ENCODE measurements around the gene C14orf132. TPM values are rescaled to one million over a fixed set of nuclear protein-coding genes. Genes with fewer than 3 reads are reported as not detected.
"Not testable (repeated sequence)": the region's sequence is repeated elsewhere in the genome, so short reads cannot be mapped to it uniquely, and the experiment has no call there.

C14orf132 gene
- total RNA-seq, 2 donors from 2014 or later: 12.3 to 21.9 TPM

- TF ChIP-seq, protein P1, sequence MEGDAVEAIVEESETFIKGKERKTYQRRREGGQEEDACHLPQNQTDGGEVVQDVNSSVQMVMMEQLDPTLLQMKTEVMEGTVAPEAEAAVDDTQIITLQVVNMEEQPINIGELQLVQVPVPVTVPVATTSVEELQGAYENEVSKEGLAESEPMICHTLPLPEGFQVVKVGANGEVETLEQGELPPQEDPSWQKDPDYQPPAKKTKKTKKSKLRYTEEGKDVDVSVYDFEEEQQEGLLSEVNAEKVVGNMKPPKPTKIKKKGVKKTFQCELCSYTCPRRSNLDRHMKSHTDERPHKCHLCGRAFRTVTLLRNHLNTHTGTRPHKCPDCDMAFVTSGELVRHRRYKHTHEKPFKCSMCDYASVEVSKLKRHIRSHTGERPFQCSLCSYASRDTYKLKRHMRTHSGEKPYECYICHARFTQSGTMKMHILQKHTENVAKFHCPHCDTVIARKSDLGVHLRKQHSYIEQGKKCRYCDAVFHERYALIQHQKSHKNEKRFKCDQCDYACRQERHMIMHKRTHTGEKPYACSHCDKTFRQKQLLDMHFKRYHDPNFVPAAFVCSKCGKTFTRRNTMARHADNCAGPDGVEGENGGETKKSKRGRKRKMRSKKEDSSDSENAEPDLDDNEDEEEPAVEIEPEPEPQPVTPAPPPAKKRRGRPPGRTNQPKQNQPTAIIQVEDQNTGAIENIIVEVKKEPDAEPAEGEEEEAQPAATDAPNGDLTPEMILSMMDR (conservative IDR thresholded peaks at IDR 0.05): no peak
- Mint-ChIP-seq H3K27me3 (ENCODE audit: insufficient read depth) (no peaks in the 10 kb centered on the region), H3K27ac (no peak overlapping the region), H3K36me3 (ENCODE audit: low read depth) (peaks cover 7% of the 10 kb centered on the region), H3K4me1 (no peaks in the 10 kb centered on the region), H3K4me3 (no peak overlapping the region), H3K9me3 (peaks cover 6% of the 10 kb centered on the region)
- DNase-seq: peak; percentile 28
- Histone ChIP-seq H3K9ac (ENCODE audit: extremely low read depth, low read length, poor library complexity, severe bottlenecking) (no peak overlapping the region), H3K27me3 (ENCODE audit: control insufficient read depth, insufficient read depth, low read length, poor library complexity, severe bottlenecking) (no peaks in the 10 kb centered on the region), H3K4me3 (ENCODE audit: low read length) (no peak overlapping the region), H3K9me3 (ENCODE audit: control insufficient read depth, low read length) (no peaks in the 10 kb centered on the region), H3K4me1 (ENCODE audit: control insufficient read depth, insufficient read depth, low read length) (no peaks in the 10 kb centered on the region), H3K27ac (ENCODE audit: low read depth, low read length) (no peak overlapping the region), H3K36me3 (ENCODE audit: control insufficient read depth, insufficient read depth, low read length) (no peaks in the 10 kb centered on the region)
- WGBS, 2 experiments (ENCODE audit: insufficient coverage in 1 of 2, insufficient read length in 1 of 2): 91 to 96% methylated on average over 3 to 4 of the region's 4 CpGs
Measured at GRCh38 chr14:96071561-96071960, 32.4 kb downstream of the C14orf132 start.

DNA sequence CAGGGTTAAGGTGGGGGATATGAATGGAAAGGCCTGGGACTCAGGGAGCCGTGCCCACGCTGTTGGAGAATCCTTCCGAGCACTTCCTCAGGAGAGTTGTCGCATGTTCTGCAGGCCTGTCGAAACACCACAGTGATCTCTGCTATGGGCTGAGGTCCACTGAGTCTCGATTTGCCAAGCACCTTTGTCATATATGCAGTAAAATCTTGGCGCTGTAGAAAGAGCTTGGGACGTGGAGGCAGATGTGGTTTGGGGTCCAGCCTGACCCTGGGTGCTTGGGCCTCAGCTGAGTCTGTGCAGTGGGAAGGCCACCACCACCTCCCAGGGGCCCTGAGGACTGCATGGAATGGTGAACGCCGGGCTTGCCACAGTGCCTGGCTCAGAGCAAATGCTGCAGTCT, 32.9 kb downstream of the C14orf132 start:
- no peak overlapping the region for H3K4me3 Mint-ChIP-seq
- no peaks in the 10 kb centered on the region for H3K4me1 Mint-ChIP-seq
- H3K27ac ChIP-seq (ENCODE audit: low read depth, low read length): no peak overlapping the region
- peak; percentile 19 for DNase-seq
- peaks cover 6% of the 10 kb centered on the region for H3K9me3 Mint-ChIP-seq
- H3K9ac ChIP-seq (ENCODE audit: extremely low read depth, low read length, poor library complexity, severe bottlenecking): no peak overlapping the region
- H3K9me3 ChIP-seq (ENCODE audit: control insufficient read depth, low read length): no peaks in the 10 kb centered on the region
- no peaks in the 10 kb centered on the region for H3K27me3 Mint-ChIP-seq (ENCODE audit: insufficient read depth)
- WGBS, 2 experiments (ENCODE audit: insufficient coverage in 1 of 2, insufficient read length in 1 of 2): 94 to 100% methylated on average over 8 to 10 of the region's 10 CpGs
- no peak overlapping the region for H3K4me3 ChIP-seq (ENCODE audit: low read length)
- no peaks in the 10 kb centered on the region for H3K4me1 ChIP-seq (ENCODE audit: control insufficient read depth, insufficient read depth, low read length)
- H3K27me3 ChIP-seq (ENCODE audit: control insufficient read depth, insufficient read depth, low read length, poor library complexity, severe bottlenecking): no peaks in the 10 kb centered on the region
- H3K36me3 ChIP-seq (ENCODE audit: control insufficient read depth, insufficient read depth, low read length): no peaks in the 10 kb centered on the region
- no peak overlapping the region for H3K27ac Mint-ChIP-seq
- TF ChIP-seq, protein P1 (conservative IDR thresholded peaks at IDR 0.05): no peak
- H3K36me3 Mint-ChIP-seq (ENCODE audit: low read depth): peaks cover 7% of the 10 kb centered on the region

- H3K36me3 Mint-ChIP-seq (ENCODE audit: low read depth): peaks cover 7% of the 10 kb centered on the region
Measured at GRCh38 chr14:96072746-96073145, 33.6 kb downstream of the C14orf132 start.

DNA sequence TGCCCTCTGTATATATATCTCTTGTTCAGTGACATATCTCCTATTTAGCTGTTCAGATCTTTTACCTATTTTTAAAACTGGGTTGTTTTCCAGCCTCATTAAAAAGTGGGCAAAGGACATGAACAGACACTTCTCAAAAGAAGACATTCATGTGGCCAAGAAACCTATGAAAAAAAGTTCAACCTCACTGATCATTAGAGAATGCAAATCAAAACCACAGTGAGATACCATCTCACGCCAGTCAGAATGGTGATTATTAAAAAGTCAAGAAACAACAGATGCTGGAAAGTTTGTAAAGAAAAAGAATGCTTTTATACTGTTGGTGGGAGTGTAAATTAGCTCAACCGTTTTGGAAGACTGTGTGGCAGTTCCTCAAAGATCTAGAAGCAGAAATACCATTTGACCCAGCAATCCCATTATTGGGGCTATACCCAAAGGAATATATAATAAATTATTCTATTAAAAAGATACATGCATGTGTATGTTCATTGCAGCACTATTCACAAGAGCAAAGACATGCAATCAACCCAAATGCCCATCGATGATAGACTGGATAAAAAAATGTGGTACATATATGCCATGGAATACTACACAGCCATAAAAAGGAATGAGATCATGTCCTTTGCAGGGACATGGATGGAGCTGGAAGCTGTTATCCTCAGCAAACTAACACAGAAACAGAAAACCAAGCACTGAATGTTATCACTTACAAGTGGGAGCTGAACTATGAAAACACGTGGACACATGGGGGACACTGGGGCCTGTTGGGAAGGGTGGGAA, 34.3 kb downstream of the C14orf132 start:
- H3K4me3 Mint-ChIP-seq; H3K27ac Mint-ChIP-seq; H3K4me3 ChIP-seq (ENCODE audit: low read length); H3K4me1 Mint-ChIP-seq; H3K36me3 ChIP-seq (ENCODE audit: control insufficient read depth, insufficient read depth, low read length); H3K27me3 ChIP-seq (ENCODE audit: control insufficient read depth, insufficient read depth, low read length, poor library complexity, severe bottlenecking); H3K9ac ChIP-seq (ENCODE audit: extremely low read depth, low read length, poor library complexity, severe bottlenecking); H3K4me1 ChIP-seq (ENCODE audit: control insufficient read depth, insufficient read depth, low read length); H3K9me3 Mint-ChIP-seq; DNase-seq; H3K9me3 ChIP-seq (ENCODE audit: control insufficient read depth, low read length); H3K27me3 Mint-ChIP-seq (ENCODE audit: insufficient read depth); H3K27ac ChIP-seq (ENCODE audit: low read depth, low read length); H3K36me3 Mint-ChIP-seq (ENCODE audit: low read depth): not testable (repeated sequence)
- 58 to 80% methylated on average over 2 to 4 of the region's 4 CpGs for WGBS, 2 experiments (ENCODE audit: insufficient coverage in 1 of 2, insufficient read length in 1 of 2)

More at GRCh38 chr14:96072746-96073145, 33.6 kb downstream of the C14orf132 start:
- Histone ChIP-seq H3K27me3 (ENCODE audit: control insufficient read depth, insufficient read depth, low read length, poor library complexity, severe bottlenecking) (no peaks in the 10 kb centered on the region), H3K36me3 (ENCODE audit: control insufficient read depth, insufficient read depth, low read length) (no peaks in the 10 kb centered on the region), H3K4me3 (ENCODE audit: low read length) (no peak overlapping the region), H3K9me3 (ENCODE audit: control insufficient read depth, low read length) (no peaks in the 10 kb centered on the region), H3K9ac (ENCODE audit: extremely low read depth, low read length, poor library complexity, severe bottlenecking) (no peak overlapping the region), H3K4me1 (ENCODE audit: control insufficient read depth, insufficient read depth, low read length) (no peaks in the 10 kb centered on the region), H3K27ac (ENCODE audit: low read depth, low read length) (no peak overlapping the region)
- Mint-ChIP-seq H3K9me3 (peaks cover 6% of the 10 kb centered on the region), H3K27me3 (ENCODE audit: insufficient read depth) (no peaks in the 10 kb centered on the region), H3K4me3 (no peak overlapping the region), H3K4me1 (no peaks in the 10 kb centered on the region), H3K27ac (no peak overlapping the region)
- 80 to 81% methylated on average over 5 to 6 of the region's 6 CpGs for WGBS, 2 experiments (ENCODE audit: insufficient coverage in 1 of 2, insufficient read length in 1 of 2)
- no peak for DNase-seq
- TF ChIP-seq, protein P1 (conservative IDR thresholded peaks at IDR 0.05): no peak

Measured in endodermal cell (in vitro differentiated cells).